Inflammatory macrophage treated with lipopolysaccharide for 1 hour (primary cell): Measurements from ENCODE around the gene ADM2.

Experiments used
- DNase-seq, 2 donors: peaks; one replicate each; pipeline ENCODE4 v3.0.0-alpha.2; 2020 to 2022

Gene ADM2

DNA sequence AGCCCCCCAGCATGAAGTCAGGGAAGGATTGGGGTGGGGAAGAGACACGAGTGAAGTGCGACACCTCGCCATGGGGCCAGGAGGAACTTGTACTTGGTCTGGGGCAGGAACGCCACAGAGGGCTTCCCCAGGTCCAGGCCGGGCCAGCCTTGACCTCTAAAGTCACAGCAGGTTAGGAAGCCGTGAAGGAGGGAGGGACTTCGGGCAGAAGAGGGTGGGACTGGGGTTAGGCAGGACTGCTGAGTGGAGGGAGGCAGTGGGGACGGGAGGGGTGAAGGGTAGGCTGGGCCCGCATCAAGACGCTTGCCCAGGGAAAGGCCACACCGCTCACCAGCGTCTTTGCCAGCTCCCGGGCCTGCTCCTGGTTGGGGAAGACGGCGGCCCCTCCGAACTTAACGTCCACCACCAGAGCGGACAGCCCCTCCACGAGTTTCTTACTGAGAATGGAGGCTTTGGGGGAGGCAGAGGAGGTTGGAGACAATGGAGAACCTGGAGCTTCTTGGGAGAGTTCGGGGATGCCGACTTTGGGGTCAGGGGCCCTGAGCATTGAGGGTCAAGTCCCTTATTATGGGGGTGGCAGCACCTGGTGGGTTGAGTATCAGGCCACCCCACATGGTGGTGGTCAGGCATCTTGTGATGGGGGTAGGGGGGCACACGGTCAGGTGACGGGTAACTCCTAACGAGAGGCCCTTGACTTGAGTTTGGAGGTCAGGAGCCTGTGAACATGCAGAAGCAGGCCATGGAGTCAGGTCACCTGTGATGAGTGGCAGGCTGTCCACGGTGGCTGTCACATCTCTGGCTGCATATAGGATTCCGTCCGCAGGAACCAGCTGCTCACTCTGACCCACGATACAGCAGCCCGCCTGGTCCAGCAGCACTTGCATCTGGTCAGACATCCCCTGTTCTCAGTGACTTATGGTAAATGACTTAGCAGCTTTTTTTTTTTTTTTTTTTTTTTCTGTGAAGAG is 45.8 kb downstream of the ADM2 start:
- DNase-seq: peak; percentile 53 to 73

GRCh38 chr22:50527921-50528681 is 46.8 kb downstream of the ADM2 start:
- DNase-seq: no peak

DNA sequence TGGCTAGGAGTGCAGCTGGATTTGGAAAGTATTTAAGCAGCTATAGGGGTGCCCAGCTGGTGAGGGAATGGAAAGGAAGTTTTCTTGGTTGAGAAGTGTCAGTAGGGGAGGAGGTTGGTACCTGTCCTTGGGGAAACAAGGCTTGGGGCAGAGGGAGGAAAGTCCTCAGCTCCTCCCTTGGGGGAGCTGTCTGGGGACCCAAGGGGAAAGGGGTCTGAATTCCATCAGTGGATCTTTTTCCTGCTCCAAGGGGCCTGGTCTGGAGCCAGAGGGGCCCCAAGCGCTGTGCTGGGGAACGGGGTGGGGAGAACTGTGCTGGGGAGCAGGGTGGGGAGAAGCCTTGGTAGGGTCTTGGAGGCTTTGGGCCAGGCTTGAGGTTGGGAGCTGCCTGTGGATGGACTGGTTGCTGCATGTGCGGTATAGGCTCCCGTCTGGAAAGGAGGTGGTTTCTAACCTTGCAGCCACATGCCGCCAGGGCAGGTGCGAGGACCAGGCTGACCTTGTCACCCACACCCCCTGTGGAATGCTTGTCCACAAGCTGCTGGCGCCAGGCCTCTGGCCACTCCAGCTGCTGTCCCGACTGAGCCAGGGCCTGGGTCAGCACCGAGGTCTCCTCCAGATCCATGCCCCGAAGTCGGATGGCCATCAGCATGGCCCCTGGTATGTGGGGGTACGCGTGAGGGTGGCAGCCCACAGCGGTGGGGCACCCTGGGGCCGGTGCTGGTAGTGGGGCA is 47.5 kb downstream of the ADM2 start:
- DNase-seq: no peak

- DNase-seq: peak in 1 of 2 donors; percentile 35
Observed at GRCh38 chr22:50529416-50529896, 48.1 kb downstream of the ADM2 start.

GRCh38 chr22:50529897-50530579 is 48.7 kb downstream of the ADM2 start, which contains the start of gene TYMP:
Gene TYMP (minus strand): TSS chr22:50530012. CDS start chr22:50529709, 303 bp downstream.
- peak; percentile 84 to 87 for DNase-seq

GRCh38 chr22:50530580-50530876 is 49.2 kb downstream of the ADM2 start:
- DNase-seq: no peak

DNA sequence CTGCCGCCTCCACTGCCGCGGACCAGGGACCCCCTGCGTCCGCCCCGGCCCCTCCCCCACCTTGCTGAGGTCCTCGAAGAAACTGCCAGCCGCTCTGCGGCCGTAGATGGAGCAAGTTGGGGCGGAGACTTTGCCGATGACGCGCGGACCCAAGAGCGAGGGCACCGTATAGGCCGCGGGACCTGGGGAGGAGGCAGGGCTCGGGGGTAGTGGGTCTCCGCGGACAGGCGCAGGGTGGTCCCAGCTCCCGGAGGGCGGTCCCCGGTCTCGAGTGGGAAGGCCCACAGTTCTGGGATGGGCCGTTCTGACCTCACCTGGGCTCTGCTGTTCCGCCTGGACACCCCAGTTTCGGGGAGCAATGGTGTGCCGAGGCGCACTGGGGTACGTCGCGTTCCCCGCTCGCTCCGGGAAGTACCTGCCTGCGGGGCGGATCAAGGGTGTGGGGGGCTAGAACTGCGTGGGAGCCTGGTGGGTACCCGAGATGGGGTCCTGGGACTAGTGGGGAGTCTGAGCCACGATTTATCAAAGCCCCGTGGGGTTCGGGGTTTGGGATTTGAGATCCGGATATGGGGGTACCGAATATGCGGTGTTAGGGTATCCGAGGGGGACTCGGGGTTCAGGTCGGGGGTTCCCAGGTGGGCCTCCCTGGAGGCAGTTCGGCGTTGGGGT is 49.7 kb downstream of the ADM2 start:
- DNase-seq: peak; percentile 86 to 91

DNA sequence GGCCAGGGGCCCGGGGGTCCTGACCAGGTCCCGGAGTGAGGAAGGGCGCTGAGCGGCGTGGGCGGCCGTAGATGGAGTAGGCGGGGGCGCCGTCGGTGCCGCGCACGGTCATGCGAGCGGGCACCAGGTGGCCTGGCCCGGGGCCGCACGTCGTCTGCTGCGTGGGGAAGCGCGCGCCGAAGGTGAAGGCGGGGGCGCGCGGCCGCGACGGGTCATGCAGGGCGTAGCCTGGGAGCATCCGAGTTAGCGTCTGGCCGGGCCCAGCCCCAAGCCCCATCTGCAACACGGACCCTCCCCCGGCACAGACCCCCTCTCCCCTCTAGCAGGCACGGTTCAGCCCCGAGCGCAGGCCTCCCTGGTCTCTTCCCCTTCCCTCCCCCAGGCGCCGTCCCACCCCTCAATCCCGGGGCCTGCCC is 50.2 kb downstream of the ADM2 start:
- DNase-seq: peak; percentile 61 to 80

DNA sequence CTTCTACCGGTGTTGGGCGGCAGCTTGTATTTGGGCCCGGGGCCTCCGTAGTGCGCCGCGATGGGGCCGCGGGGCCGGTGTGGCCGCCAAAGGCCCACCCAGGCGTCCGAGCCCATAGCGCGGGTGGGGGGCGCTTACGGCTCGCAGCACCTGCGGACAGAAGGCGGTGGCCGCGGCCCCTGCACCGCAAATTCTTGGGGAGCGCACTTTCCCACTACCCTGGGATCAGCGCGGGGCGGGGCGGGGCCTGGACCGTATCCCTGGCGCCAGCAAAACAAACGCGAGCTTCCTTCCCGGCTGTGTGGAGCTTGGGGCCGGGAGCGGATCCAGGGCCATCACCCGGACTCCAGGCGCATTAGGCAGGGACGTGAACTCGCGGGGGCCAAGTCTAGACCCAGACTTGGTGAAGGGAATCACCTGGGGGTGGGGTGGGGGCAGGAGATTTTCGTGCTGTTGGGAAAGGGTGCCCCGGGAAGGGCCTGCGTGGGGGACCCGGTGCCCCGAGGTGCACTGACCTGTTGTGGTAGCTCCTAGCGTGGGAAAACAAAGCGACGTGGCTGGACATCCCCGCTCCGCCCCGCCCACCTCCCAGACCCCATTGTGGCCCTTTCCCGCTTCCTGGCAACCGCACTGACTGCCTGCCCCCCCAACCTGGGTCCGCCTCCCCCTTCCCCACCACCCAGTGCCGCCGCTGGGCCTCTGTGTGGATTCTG is 50.8 kb downstream of the ADM2 start:
- DNase-seq: peak; percentile 44 to 54

- DNase-seq: peak; percentile 59 to 64
Observed at GRCh38 chr22:50532824-50533796, 51.8 kb downstream of the ADM2 start.

- DNase-seq: peak; percentile 59 to 63
Observed at GRCh38 chr22:50533856-50534711, 52.7 kb downstream of the ADM2 start.

GRCh38 chr22:50535113-50535512 is 53.8 kb downstream of the ADM2 start:
- no peak for DNase-seq
